Stimulated activated memory B cell treated with anti-CD40 and anti-IgM and Interleukin-4, amounts not matched to agents 10 μg/mL and 1 μg/mL and 100 μg/mL, for 72 hours (primary cell): ENCODE data around the gene CTBP2.

Source experiments
- ATAC-seq: fragments of 150-1000 bp; cut with Tn5 transposase; 2 replicates; pipeline ENCODE4 v1.10.0; 2021
- H3K27ac Mint-ChIP-seq: one replicate; pipeline ENCODE4 v1.8.0; 2022; ENCODE audit warnings: mild to moderate bottlenecking, mixed read lengths
- H3K27me3 Mint-ChIP-seq: one replicate; pipeline ENCODE4 v1.8.0; 2022; ENCODE audit warnings: mixed read lengths
- H3K36me3 Mint-ChIP-seq: one replicate; pipeline ENCODE4 v1.8.0; 2022; ENCODE audit warnings: mixed read lengths
- H3K4me1 Mint-ChIP-seq: one replicate; pipeline ENCODE4 v1.8.0; 2022; ENCODE audit warnings: mixed read lengths
- H3K4me3 Mint-ChIP-seq: one replicate; pipeline ENCODE4 v1.8.0; 2022; ENCODE audit warnings: mild to moderate bottlenecking, moderate library complexity, mixed read lengths
- H3K9me3 Mint-ChIP-seq: one replicate; pipeline ENCODE4 v1.8.0; 2022; ENCODE audit warnings: mixed read lengths

CTBP2 gene

GRCh38 chr10:125043841-125044658, 116.3 kb downstream of the CTBP2 start:
- Mint-ChIP-seq H3K27ac (no peak overlapping the region), H3K27me3 (peaks cover 68% of the 10 kb centered on the region), H3K36me3 (no peaks in the 10 kb centered on the region), H3K9me3 (no peaks in the 10 kb centered on the region), H3K4me1 (peaks cover 6% of the 10 kb centered on the region), H3K4me3 (no peak overlapping the region)
- no peak for ATAC-seq

DNA sequence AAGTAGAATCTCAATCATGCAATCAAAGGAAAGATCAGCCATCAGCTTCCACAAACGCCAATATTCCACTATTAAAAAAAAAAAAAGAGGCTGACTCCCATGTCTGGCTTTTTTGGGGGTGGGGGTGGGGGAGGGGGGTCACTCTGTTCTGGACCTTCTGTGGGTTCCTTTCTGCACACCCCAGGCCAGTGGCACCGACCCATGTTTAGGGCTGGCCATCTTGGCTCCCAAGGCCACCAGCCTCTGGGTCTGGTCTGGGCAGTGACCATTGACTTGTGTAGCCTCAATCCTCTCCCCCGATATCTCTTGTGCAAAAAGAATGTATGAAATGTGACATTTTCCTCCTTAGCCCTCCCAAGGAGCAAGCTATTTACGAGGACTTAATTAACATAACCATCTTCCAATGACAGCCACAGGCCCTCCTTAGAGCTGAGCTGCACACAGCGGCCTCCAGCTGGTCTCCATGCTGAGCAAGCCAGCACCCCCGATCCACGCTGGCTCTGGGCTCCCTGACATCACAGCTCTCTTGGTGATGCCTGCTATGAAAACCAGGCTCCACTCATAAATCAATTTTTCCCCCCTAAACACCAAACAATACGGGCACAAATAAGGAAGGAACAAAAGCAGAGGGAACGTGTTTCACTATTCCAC, 118.4 kb downstream of the CTBP2 start:
- H3K27me3 Mint-ChIP-seq = peaks cover 54% of the 10 kb centered on the region
- no peak overlapping the region for H3K27ac Mint-ChIP-seq

DNA sequence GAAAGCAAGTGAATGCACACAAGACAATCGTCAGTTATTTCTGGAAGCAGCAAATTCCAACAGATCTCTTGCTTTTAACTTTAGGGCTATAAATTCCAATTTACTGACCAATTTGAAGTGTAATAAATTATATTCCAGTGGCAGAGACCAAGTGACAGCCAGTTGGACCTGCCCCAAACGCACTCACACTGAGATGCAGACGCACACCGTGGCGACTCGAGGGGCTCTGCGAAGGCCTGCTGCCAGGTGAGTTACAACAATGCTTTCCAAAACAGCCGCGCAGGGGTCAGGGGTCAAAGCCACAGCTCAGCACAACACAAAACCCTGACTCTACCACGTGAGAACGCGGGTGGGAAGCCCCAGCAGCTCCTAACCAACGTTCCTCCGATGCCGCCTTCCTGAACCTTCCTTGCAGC, 121.0 kb downstream of the CTBP2 start:
- no peaks in the 10 kb centered on the region for H3K4me1 Mint-ChIP-seq
- no peaks in the 10 kb centered on the region for H3K9me3 Mint-ChIP-seq
- no peak for ATAC-seq
- no peak overlapping the region for H3K4me3 Mint-ChIP-seq
- H3K27me3 Mint-ChIP-seq = peaks cover 60% of the 10 kb centered on the region
- H3K36me3 Mint-ChIP-seq = no peaks in the 10 kb centered on the region
- H3K27ac Mint-ChIP-seq = no peak overlapping the region

More for the DNA sequence above, 118.4 kb downstream of the CTBP2 start:
- Mint-ChIP-seq H3K4me1 (no peaks in the 10 kb centered on the region), H3K4me3 (no peak overlapping the region), H3K36me3 (no peaks in the 10 kb centered on the region), H3K9me3 (no peaks in the 10 kb centered on the region)
- ATAC-seq = no peak

- H3K27me3 Mint-ChIP-seq = peaks cover 57% of the 10 kb centered on the region
- no peak for ATAC-seq
- no peaks in the 10 kb centered on the region for H3K4me1 Mint-ChIP-seq
- no peaks in the 10 kb centered on the region for H3K9me3 Mint-ChIP-seq
- H3K27ac Mint-ChIP-seq = no peak overlapping the region
- no peaks in the 10 kb centered on the region for H3K36me3 Mint-ChIP-seq
- no peak overlapping the region for H3K4me3 Mint-ChIP-seq
These were observed 121.7 kb downstream of the CTBP2 start for GRCh38 chr10:125038637-125039036.

- H3K4me1 Mint-ChIP-seq = no peaks in the 10 kb centered on the region
- peaks cover 57% of the 10 kb centered on the region for H3K27me3 Mint-ChIP-seq
- ATAC-seq = no peak
- no peak overlapping the region for H3K4me3 Mint-ChIP-seq
- no peaks in the 10 kb centered on the region for H3K9me3 Mint-ChIP-seq
- H3K27ac Mint-ChIP-seq = no peak overlapping the region
- no peaks in the 10 kb centered on the region for H3K36me3 Mint-ChIP-seq
These were observed 123.1 kb downstream of the CTBP2 start for GRCh38 chr10:125037145-125037877.

GRCh38 chr10:125035588-125036295, 124.6 kb downstream of the CTBP2 start:
- no peaks in the 10 kb centered on the region for H3K4me1 Mint-ChIP-seq
- H3K27me3 Mint-ChIP-seq = peaks cover 68% of the 10 kb centered on the region
- no peaks in the 10 kb centered on the region for H3K9me3 Mint-ChIP-seq
- no peaks in the 10 kb centered on the region for H3K36me3 Mint-ChIP-seq
- H3K4me3 Mint-ChIP-seq = no peak overlapping the region
- no peak overlapping the region for H3K27ac Mint-ChIP-seq
- ATAC-seq = no peak

DNA sequence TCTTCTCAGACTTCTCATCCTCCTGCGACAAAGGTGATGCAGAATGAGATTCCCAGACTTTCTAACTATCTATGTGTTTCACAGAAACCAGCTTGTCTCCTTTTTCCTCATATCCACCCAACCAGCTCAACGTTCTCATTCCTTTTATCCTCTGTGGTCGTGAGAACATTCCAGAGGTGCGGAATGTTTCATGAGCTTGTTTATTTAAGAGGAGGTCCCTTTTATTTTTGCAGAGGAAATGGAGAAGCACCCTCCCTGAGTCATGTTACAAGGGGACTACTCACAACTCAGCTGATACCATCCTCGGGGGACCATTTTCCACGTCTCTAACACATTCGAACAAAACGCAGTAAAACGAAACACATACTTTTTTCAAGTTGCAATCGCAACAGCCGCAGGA, 125.2 kb downstream of the CTBP2 start:
- ATAC-seq = no peak
- no peaks in the 10 kb centered on the region for H3K9me3 Mint-ChIP-seq
- H3K36me3 Mint-ChIP-seq = no peaks in the 10 kb centered on the region
- H3K4me1 Mint-ChIP-seq = no peaks in the 10 kb centered on the region
- H3K4me3 Mint-ChIP-seq = no peak overlapping the region
- no peak overlapping the region for H3K27ac Mint-ChIP-seq
- H3K27me3 Mint-ChIP-seq = peaks cover 68% of the 10 kb centered on the region

GRCh38 chr10:125034675-125035074, 125.7 kb downstream of the CTBP2 start:
- Mint-ChIP-seq H3K4me1 (no peaks in the 10 kb centered on the region), H3K36me3 (no peaks in the 10 kb centered on the region), H3K27ac (no peak overlapping the region), H3K27me3 (peaks cover 68% of the 10 kb centered on the region), H3K9me3 (no peaks in the 10 kb centered on the region), H3K4me3 (no peak overlapping the region)
- ATAC-seq = no peak

- H3K4me1 Mint-ChIP-seq = no peaks in the 10 kb centered on the region
- no peak overlapping the region for H3K4me3 Mint-ChIP-seq
- no peaks in the 10 kb centered on the region for H3K36me3 Mint-ChIP-seq
- H3K27me3 Mint-ChIP-seq = peaks cover 74% of the 10 kb centered on the region
- H3K27ac Mint-ChIP-seq = no peak overlapping the region
- no peaks in the 10 kb centered on the region for H3K9me3 Mint-ChIP-seq
- no peak for ATAC-seq
These were observed 127.0 kb downstream of the CTBP2 start for GRCh38 chr10:125033146-125033924.

- Mint-ChIP-seq H3K36me3 (no peaks in the 10 kb centered on the region), H3K4me3 (no peak overlapping the region), H3K27me3 (peaks cover 80% of the 10 kb centered on the region), H3K4me1 (no peaks in the 10 kb centered on the region), H3K27ac (no peak overlapping the region), H3K9me3 (no peaks in the 10 kb centered on the region)
- ATAC-seq = no peak
These were observed 127.8 kb downstream of the CTBP2 start for GRCh38 chr10:125032474-125033020.

DNA sequence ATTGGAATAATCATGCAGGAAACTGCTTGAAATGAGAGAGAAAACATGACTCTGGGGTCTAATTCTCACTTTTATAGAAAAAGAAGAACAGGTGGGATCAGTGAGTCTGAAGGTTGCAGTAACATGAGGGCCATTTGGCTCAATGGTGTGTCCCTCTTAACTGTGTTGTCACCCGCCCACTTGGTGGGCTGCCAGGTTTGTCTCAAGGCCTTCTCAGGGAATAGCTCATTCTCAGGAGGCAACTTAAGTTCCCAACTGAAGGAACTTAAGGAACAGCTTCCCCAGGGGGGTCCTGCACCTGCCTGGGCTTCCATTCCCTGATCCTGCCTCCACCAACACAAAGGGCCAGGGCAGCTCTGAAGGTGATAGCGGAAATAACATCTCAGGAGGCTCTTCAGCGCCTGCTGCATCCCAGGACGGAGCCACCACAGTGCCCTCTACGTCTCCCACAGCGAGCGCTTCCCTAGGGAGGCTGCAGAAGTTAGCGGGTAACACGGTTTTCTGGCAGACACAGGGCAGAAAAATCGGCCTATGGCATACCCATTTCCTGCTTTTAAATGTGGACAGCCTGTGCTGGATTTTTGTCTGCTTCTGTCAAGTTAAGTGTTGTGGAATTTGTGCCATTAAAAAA, 129.7 kb downstream of the CTBP2 start:
- peaks cover under 1% of the 10 kb centered on the region for H3K4me1 Mint-ChIP-seq
- H3K36me3 Mint-ChIP-seq = no peaks in the 10 kb centered on the region
- H3K4me3 Mint-ChIP-seq = no peak overlapping the region
- no peak overlapping the region for H3K27ac Mint-ChIP-seq
- no peaks in the 10 kb centered on the region for H3K9me3 Mint-ChIP-seq
- ATAC-seq = no peak
- peaks cover 79% of the 10 kb centered on the region for H3K27me3 Mint-ChIP-seq

- no peaks in the 10 kb centered on the region for H3K36me3 Mint-ChIP-seq
- no peak overlapping the region for H3K4me3 Mint-ChIP-seq
- no peak for ATAC-seq
- H3K4me1 Mint-ChIP-seq = peaks cover 10% of the 10 kb centered on the region
- no peak overlapping the region for H3K27ac Mint-ChIP-seq
- H3K27me3 Mint-ChIP-seq = peaks cover 75% of the 10 kb centered on the region
- no peaks in the 10 kb centered on the region for H3K9me3 Mint-ChIP-seq
These were observed 130.7 kb downstream of the CTBP2 start for GRCh38 chr10:125029584-125030242.
